Endometrial microvascular endothelial cells (primary cell): ENCODE results near the gene HHEX. TPM values are rescaled to one million over a fixed set of nuclear protein-coding genes. Genes with fewer than 3 reads are reported as not detected.

Experiments used
- in situ Hi-C: cut with HindIII; loops from 2 replicates; pipeline ENCODE4 v1.10.0; 2017; ENCODE audit warnings: low sequenced_read_pairs, low pct_unique_long_range_greater_than_20kb; ENCODE audit errors: inconsistent ontology term
- total RNA-seq: library from RNA; depleted of rRNA; stranded (reverse); fragments of >200 nt; gene quantifications from one replicate; pipeline ENCODE4 v1.2.3, GENCODE V29; 2015; ENCODE audit errors: inconsistent ontology term

The HHEX gene
- total RNA-seq, 1 donor from 2014 or later: 55.0 TPM

DNA sequence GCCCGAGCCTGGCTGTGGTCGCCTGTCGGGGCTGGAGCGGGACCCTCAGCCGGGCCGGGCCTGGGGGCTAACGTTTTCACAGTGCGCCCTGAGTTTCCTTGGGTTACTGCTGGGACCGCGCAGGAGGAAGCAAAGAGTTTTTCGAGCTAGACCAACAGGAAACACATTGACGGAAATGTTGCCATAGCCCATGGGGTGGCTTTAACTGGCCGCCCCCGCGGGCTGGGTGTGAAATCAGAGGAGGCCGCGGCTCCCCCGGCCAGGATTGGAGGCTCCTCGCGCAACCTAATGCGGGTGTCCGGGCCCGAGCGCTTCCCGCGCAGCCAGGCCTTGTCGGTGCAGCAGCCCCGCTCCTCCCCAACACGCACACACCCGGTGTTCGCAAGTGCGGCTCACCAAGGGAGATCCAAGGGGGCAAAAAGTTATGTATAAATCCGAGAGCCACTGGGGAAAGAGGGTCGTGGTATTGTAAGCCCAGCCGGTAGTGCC is 1.9 kb downstream of the HHEX start:
- in situ Hi-C loops: loop anchor here (10.0 kb wide), 1 partner anchor 133 kb away; no protein-coding TSS in a partner anchor

- in situ Hi-C loops: loop anchor here (10.0 kb wide), 1 partner anchor 133 kb away; no protein-coding TSS in a partner anchor
Observed at GRCh38 chr10:92692080-92692671, 2.4 kb downstream of the HHEX start.

DNA sequence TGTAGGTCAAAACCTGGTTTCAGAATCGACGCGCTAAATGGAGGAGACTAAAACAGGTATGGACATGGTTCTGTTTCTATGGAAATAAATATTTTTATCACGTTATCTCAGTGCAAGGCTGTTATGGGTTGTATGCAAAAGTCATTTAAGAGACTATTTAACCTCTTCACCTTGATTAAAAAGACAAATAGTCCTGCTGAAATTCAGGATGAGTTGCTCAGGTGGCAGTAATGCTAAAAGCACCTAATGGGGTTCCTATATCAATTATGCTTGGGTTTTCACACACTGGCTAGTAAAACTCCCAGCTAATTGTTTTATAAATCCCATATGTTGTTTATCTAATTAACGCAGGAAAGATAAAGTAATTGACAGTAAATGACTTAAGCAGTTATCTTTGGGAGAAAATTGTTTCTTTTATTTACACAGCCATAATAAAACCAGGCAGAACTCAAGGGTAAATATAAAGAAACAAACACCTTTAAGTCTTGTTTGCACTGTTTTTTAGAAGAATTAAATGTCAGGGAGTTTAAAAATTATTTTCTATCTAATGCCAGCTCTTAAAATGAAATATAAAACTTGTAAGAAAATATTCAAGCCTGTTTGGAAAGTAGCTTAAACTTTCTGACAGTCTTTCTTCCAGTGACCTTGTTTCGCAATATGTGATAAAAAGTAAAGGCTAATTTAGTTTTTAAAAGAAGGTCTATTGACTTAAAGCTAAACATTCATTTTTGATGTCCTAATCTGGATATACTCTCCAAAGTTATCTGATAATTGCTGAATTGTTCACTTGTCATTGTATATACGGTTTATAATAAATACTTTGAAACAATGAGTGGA is 3.2 kb downstream of the HHEX start:
- in situ Hi-C loops: loop anchor here (10.0 kb wide), 1 partner anchor 132 kb away; no protein-coding TSS in a partner anchor

GRCh38 chr10:92693534-92693893 is 3.8 kb downstream of the HHEX start:
- in situ Hi-C loops: loop anchor here (10.0 kb wide), 1 partner anchor 131 kb away; no protein-coding TSS in a partner anchor

- in situ Hi-C loops: loop anchor here (10.0 kb wide), 1 partner anchor 129 kb away; no protein-coding TSS in a partner anchor
Observed at GRCh38 chr10:92695679-92696605, 6.2 kb downstream of the HHEX start.

DNA sequence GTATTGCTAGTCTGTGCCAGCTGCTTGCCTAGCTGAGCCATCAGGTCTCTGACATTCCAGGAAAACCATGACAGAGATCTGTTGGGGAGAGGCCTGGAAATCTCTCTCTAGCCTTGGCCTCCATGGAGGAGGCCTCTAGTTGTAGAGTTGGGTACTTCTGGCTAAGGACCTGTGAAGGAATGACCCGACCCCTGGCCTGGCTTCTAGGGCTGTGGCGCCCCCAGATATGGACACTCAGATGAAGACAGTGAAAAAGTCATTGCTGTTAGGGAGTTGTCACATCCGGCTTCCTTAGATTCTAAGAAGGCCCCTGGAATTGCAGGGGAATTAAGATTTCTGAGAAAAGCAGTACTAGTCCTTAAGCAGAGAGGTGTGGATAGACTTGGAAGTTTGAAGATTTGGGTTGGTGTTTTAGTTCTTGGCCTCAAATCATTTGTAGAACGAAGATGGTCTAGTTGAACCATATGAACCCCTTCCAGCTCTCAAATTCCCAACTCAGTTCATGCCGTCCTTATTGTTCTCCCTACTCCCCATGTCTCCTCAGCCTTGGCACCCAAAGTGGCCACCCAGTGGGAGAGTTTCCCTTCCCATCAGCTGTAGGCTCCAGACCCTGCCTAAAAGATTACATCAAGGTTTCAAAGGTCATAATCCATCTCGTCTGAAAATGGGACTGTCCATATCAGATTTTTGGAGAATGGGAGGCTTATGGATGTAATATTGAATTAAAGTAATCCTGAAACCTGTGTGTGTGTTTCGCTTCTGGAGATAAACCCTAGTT is 7.0 kb downstream of the HHEX start:
- in situ Hi-C loops: loop anchor here (10.0 kb wide), 1 partner anchor 128 kb away; no protein-coding TSS in a partner anchor

- in situ Hi-C loops: loop anchor here (10.0 kb wide), 1 partner anchor 127 kb away; no protein-coding TSS in a partner anchor
Observed at GRCh38 chr10:92697663-92698511, 8.1 kb downstream of the HHEX start.

- in situ Hi-C loops: loop anchor here (10.0 kb wide), 1 partner anchor 126 kb away; no protein-coding TSS in a partner anchor
Observed at GRCh38 chr10:92699193-92699517, 9.4 kb downstream of the HHEX start.

- in situ Hi-C loops: loop anchor here (10.0 kb wide), 1 partner anchor 125 kb away; no protein-coding TSS in a partner anchor
Observed at GRCh38 chr10:92699518-92700381, 10.0 kb downstream of the HHEX start.

DNA sequence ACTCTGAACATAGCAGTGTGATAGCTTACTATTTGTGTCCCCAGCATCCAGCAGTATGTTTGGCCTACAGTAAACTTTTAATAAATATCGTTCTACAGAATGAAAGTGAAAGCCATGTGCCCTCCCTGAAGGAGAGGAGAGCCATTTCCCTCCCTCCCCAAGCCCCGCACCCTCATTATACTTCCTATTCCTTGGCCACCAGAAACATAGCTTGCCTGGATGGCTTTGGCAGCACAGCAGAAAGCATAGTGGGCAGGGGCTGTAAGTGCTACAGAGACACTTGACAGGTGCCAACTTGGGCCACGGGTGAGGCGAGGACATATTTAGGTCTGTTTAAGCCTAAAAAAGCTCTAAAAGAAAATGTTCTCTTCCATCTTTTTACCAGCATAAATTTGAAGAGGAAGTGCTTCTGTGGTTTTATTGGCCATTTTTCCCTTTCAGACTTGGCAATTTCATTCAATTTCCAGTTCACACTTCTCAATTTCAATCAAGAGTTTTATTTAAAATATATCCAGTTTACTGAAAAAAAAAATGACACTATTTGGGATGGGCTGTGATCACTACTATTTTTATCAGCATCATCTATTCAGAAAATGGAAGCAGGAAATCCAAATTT is 12.7 kb downstream of the HHEX start:
- in situ Hi-C loops: no loop called here

GRCh38 chr10:92712016-92712889 is 22.5 kb downstream of the HHEX start:
- in situ Hi-C loops: no loop called here

GRCh38 chr10:92714152-92714845 is 24.5 kb downstream of the HHEX start:
- in situ Hi-C loops: no loop called here

DNA sequence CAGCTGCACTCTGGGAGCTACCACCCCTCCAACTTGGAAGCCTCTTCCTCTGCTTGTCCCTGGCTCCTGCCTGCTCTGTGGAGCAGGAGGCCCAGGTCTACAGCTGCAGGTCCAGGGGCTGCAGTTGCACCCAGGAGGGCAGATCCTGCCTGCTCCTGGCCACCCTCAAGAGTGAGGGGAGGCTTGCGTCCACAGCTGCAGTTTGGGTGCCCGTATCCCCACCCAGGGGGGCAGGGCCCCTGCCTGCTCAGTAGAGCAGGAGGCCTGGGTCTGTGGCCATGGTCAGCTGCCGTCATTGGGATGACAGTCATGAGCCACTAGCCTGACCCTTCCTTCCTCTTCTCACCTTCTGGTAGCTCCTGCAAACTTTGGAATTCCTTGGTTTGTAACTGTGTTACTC is 25.1 kb downstream of the HHEX start:
- in situ Hi-C loops: no loop called here

- in situ Hi-C loops: no loop called here
Observed at GRCh38 chr10:92719991-92720830, 30.5 kb downstream of the HHEX start.
